ENCODE measurements around the gene ADORA3.

GRCh38 chr1:111520053-111520452 lies 16.6 kb upstream of the ADORA3 start:
- TF ChIP-seq CTCF (IDR thresholded peaks at IDR 0.05; ENCODE audit: extremely low read depth in 1 of 2, insufficient read depth in 1 of 2, low read depth in 1 of 2, low read length in 2 of 2) (no peak), POLR2AphosphoS5 (IDR thresholded peaks at IDR 0.05; ENCODE audit: insufficient read depth, low read depth, low read length) (no peak), POLR2A (IDR thresholded peaks at IDR 0.05; ENCODE audit: low read depth, low read length) (no peak), EZH2 (IDR thresholded peaks at IDR 0.05; ENCODE audit: borderline replicate concordance, low read depth, low read length, severe bottlenecking) (no peak), FOS (IDR thresholded peaks at IDR 0.05; ENCODE audit: borderline replicate concordance, insufficient read depth, low read length) (no peak), MAX (IDR thresholded peaks at IDR 0.05; ENCODE audit: insufficient read depth, insufficient read length) (no peak), JUN (IDR thresholded peaks at IDR 0.05; ENCODE audit: borderline replicate concordance, insufficient read depth, insufficient read length, low read depth) (no peak)
